Pulmonary artery endothelial cell (primary cell): ENCODE data around the gene PPP1R12B. TPM values are rescaled to one million over a fixed set of nuclear protein-coding genes. Genes with fewer than 3 reads are reported as not detected.

Experiments used
- DNase-seq: peaks from one replicate; pipeline ENCODE4 v3.0.0-alpha.2; 2011; ENCODE audit warnings: low read depth, low spot score
- total RNA-seq: library from RNA; depleted of rRNA; stranded (reverse); fragments of >200 nt; gene quantifications from 2 replicates; pipeline ENCODE4 v1.2.3, GENCODE V29; 2014

PPP1R12B gene, protein sequence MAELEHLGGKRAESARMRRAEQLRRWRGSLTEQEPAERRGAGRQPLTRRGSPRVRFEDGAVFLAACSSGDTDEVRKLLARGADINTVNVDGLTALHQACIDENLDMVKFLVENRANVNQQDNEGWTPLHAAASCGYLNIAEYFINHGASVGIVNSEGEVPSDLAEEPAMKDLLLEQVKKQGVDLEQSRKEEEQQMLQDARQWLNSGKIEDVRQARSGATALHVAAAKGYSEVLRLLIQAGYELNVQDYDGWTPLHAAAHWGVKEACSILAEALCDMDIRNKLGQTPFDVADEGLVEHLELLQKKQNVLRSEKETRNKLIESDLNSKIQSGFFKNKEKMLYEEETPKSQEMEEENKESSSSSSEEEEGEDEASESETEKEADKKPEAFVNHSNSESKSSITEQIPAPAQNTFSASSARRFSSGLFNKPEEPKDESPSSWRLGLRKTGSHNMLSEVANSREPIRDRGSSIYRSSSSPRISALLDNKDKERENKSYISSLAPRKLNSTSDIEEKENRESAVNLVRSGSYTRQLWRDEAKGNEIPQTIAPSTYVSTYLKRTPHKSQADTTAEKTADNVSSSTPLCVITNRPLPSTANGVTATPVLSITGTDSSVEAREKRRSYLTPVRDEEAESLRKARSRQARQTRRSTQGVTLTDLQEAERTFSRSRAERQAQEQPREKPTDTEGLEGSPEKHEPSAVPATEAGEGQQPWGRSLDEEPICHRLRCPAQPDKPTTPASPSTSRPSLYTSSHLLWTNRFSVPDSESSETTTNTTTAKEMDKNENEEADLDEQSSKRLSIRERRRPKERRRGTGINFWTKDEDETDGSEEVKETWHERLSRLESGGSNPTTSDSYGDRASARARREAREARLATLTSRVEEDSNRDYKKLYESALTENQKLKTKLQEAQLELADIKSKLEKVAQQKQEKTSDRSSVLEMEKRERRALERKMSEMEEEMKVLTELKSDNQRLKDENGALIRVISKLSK
- total RNA-seq, result 5.2 and 15.8 TPM in 2 replicates

DNA sequence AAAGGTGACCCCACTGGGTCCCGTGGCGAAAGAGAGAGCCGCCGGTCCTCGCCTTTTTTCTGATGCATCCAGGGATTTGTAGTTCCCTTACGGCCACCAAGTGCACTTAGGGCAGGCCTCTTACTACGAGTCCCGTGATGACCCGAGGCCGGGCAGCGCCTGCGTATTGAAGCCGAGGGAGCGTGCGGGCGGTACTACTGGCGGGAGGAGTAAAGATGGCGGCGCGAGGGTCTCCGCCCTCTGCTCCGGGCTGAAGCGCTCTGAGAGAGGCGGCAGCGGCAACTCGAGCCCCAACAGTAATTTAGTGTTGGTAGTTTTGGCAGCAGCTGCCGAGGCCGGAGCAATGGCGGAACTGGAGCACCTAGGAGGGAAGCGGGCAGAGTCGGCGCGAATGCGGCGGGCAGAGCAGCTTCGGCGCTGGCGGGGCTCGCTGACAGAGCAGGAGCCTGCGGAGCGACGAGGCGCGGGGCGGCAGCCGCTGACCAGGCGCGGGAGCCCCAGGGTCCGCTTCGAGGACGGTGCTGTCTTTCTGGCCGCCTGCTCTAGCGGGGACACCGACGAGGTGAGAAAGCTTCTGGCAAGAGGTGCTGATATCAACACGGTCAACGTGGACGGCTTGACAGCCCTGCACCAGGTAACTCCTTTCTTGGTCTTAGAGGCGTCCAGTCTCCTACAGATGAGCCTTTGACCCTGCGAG lies at the start of gene PPP1R12B:
Gene PPP1R12B, plus strand, starts transcription at position 191 of the 697 bp plus-strand sequence. Its CDS starts 153 bp downstream, at position 344.
- DNase-seq, result peak; percentile 97

DNA sequence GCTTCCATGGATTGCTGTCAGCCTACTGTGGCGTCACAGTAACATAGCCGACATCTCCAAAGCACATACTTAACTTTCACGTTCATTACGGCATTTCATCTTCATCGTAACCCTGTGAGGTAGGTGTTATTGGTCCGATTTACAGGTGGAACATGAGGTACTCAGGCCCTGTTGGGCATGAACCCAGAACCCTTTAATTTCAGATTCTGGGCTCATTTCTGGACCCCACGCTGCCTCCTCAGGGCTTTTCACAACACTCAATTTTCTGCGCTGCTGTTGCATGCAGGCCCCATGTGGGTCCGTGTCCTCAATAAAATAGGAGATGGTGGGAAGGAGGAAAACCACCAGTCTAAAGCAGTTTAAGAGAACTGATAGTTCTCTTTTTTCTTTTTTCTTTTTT lies 46.3 kb upstream of the PPP1R12B start:
- DNase-seq, result no peak

DNA sequence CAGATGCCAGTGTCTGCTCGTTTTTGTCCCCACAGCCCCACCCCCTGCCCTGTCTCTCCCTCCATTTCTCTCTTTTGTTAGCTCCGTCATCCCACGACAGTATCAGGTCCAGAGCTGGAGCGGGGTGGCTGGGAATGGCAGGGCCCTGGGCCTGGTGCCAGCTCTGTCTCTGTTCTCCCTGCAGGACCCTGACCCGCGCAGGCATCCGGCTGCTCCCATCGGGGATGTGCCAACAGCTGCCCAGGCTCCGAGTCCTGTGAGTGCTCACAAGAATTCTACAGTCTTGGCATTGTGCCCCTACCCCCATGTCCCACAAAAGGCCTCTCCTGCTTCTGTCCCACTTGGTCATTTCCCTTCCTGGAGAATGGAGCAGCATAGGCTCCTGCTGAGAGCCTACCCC lies 44.1 kb upstream of the PPP1R12B start:
- DNase-seq, result no peak

DNA sequence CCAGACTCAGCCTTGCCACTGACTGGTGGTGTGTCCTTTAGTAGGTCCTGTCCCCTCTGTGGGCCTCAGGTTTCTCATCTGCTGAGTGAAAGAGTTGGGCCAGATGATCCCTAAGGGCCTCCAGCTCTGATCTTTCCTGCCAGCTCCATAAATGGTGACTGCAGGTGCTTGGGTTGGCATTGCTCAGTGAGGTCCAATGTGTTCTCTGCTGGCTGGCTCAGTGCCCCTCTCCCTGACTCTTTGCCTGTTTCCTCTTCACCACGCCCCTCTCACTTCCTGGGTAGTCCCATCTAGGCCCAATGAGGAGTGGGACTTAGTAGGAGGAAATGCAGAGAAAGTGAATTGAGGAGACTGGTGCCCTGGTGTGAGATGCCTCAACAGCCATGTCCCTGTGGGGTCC lies 43.3 kb upstream of the PPP1R12B start:
- DNase-seq, result no peak

DNA sequence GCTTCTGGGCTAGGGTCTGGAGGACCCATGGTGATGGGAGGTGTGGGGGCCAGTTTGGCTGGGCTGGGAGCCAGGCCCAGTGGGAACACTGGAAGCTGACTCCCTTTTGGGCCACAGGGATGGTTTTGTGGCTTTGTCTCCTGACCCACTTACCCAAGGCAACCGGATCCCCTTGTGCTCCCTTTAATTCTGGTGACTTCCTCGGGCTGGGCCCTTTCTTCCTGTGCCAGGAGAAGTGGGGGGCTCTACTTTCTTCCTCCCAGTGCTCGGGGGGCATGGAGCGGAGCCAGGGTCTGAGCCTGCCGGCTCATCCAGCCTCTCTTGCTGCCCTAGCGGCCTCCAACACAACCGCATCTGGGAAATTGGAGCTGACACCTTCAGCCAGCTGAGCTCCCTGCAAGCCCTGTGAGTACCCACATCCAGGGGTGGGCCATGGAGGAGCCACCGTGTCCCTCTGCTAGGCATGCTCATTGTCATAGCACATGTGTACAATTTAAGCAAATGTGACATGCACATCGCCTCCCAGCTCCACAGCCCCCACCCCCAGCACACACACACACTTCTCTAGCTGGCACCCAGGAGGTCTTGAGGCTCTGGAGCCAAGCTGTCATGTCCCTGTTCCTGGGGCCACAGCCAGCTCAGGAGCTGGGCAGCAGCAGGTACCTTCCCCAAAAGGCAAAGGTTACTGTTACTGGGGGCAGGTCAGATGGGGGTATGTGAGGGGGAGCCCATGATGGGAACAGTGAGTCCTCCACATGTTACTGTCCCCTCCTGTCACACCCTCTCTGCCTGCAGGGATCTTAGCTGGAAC lies 41.8 kb upstream of the PPP1R12B start:
- no peak for DNase-seq

DNA sequence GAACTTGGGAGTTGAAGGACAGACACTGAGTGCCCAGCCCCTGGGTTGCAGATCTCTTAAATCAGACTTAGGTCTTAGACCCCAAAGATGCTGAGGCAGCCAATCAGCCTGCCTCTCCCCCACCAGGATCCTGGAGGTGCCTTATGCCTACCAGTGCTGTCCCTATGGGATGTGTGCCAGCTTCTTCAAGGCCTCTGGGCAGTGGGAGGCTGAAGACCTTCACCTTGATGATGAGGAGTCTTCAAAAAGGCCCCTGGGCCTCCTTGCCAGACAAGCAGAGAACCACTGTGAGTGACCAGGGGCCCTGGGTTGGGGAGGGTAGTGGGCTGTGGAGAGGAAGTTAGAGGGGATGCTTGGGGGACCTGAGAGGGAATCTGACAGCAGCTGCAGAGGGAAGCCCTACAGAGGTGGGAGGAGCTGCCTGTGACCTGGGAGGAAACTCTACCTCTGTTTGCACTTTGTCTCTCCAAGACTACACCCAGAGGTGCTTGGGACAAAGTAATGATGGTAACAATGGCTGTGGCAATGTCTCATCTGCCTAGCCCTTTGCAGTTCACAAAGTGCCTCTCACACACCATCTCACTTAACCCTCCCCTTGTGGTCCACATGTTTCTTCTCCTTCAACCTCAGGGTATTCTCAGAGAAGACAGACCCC lies 38.3 kb upstream of the PPP1R12B start:
- no peak for DNase-seq

GRCh38 chr1:202310746-202311145 lies 37.8 kb upstream of the PPP1R12B start:
- DNase-seq, result no peak

DNA sequence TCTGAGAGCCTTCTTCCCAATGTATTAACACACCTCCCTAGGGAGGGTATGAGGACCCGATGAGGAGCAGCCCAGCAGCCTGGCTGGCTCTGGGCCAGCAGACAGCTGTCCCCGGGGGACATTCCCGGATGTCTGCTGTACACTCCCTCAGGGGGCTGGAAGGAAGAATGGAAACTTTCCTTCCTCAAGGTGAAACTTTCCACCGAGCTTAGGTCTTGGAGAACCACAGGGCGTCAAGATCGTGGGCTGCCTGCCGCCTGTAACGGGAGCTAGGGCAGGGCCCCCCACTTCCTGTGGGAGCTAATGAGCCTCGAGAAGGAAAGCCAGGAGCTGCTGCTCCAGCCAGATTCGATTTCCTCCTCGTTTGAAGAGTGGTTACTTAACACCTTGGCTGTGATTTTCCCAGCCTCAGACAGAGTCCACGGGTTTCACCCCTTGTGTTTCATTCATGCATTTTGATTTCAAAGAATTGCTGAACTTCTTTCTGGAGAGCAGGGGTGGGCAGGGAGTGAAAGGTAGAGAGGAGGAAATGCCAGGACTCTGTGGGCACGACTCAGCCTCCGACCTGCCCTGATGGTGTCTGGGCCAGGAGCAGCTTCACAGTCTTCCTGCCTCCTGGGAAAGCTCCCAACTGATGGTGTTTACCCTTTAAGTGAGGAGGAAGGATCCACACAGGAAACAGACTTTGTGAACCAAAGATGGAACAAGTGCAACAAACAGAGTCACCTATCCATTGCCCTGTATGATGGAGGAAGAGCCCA lies 36.4 kb upstream of the PPP1R12B start:
- no peak for DNase-seq

DNA sequence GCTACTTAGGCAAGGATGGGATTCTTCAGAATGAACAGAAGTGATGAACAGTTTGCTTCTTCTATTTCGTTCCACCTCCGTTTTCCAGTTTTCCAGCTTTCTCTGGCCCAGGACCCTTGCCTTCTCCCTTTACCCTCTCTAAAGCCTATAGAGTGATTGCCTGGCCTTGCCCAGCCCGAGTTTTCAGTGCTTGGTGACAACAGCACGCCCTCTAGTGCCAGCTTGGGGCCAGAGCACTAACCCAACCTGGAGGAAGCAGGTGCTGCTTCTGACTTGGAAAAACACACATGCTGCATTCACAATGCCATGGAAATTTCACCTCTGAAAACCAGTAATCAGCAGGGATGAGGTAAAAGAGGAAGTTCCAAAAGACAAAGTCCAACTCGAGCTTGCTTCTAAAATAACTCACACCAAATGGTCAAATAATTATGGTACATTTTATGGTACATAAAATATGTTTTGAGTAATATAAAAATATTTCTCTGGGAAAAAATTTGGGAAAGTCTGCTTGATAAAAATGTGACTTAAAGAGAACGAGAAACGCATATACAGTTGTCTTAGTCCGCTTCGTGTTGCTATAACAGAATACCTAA lies 32.8 kb upstream of the PPP1R12B start:
- peak; percentile 44 for DNase-seq

GRCh38 chr1:202316186-202316585 lies 32.3 kb upstream of the PPP1R12B start:
- no peak for DNase-seq

DNA sequence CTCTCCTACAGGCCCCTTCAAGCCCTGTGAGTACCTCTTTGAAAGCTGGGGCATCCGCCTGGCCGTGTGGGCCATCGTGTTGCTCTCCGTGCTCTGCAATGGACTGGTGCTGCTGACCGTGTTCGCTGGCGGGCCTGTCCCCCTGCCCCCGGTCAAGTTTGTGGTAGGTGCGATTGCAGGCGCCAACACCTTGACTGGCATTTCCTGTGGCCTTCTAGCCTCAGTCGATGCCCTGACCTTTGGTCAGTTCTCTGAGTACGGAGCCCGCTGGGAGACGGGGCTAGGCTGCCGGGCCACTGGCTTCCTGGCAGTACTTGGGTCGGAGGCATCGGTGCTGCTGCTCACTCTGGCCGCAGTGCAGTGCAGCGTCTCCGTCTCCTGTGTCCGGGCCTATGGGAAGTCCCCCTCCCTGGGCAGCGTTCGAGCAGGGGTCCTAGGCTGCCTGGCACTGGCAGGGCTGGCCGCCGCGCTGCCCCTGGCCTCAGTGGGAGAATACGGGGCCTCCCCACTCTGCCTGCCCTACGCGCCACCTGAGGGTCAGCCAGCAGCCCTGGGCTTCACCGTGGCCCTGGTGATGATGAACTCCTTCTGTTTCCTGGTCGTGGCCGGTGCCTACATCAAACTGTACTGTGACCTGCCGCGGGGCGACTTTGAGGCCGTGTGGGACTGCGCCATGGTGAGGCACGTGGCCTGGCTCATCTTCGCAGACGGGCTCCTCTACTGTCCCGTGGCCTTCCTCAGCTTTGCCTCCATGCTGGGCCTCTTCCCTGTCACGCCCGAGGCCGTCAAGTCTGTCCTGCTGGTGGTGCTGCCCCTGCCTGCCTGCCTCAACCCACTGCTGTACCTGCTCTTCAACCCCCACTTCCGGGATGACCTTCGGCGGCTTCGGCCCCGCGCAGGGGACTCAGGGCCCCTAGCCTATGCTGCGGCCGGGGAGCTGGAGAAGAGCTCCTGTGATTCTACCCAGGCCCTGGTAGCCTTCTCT lies 30.3 kb upstream of the PPP1R12B start:
- no peak for DNase-seq

- no peak for DNase-seq
Observed at GRCh38 chr1:202319381-202320080, 29.0 kb upstream of the PPP1R12B start.

DNA sequence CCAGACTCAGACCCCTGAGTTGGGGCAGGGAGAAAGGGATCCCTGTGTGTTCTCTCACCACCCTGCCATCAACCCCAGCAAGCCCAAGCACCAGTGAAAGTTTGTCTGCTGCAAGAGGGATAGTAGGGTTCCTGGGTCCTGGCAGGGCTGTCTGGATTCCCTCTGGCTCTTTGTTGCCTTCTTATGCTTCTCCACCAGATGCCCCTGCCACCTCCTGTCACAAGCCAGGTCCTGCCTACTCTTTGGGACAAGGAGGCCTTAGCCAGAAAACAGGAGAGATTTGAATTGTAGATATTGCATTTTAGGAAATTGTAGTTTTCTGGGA lies 28.5 kb upstream of the PPP1R12B start:
- no peak for DNase-seq

GRCh38 chr1:202323731-202324130 lies 24.8 kb upstream of the PPP1R12B start:
- no peak for DNase-seq

DNA sequence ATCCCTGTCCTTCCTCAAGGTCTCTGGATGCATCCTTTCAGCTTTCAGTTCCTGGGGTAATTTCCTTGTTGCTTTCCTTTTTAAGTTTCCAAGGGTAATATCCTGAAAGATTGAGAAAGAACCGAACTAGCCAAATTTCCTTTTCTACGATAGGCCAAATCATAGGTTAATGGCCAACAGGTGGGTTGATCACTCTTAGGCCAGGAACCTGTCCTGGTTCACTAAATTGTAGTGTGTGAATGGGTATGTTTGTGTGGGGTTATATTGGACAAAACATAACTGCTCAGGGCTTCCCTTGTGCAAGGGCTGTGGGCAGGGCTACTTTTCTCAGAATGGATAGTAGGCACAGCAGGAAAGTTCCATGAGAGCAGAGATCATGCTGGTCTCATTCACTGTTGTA lies 23.9 kb upstream of the PPP1R12B start:
- no peak for DNase-seq

DNA sequence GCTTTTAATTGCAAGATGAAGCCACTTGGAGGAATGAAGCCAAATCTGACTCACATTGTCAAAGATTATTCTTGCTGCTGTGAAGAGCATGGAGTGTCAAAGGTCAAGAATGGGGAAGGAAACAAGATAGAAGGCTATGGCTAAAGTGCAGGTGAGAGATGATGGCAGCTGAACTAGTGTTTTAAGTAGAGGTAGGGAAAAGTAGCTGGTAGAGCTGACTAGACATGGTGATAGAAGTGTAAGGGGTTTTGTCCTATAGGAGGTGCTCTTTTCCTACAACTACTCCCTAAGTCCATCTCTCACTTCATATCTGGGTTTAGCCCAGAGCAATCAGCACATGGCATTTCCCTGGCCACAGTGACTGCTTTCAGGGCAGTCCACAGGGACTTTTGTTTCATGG lies 18.6 kb upstream of the PPP1R12B start:
- no peak for DNase-seq

- DNase-seq, result no peak
Observed at GRCh38 chr1:202333861-202334260, 14.6 kb upstream of the PPP1R12B start.
